Dermis microvascular lymphatic vessel endothelial cell (primary cell): ENCODE results near the gene ACAP1. TPM values are rescaled to one million over a fixed set of nuclear protein-coding genes. Genes with fewer than 3 reads are reported as not detected.
"Not testable (repeated sequence)": the region's sequence is repeated elsewhere in the genome, so short reads cannot be mapped to it uniquely, and the experiment has no call there.

Experiments used
- DNase-seq, 2 donors: peaks; one replicate each; pipeline versions ENCODE4 v3.0.0 to v3.0.0-alpha.2; 2010; ENCODE audit warnings: low read depth in 2 of 2
- total RNA-seq: library from RNA; depleted of rRNA; stranded (reverse); fragments of >200 nt; gene quantifications from 2 replicates; pipeline ENCODE4 v1.2.1, GENCODE V29; 2014

The ACAP1 gene
- total RNA-seq, 1 donor from 2014 or later = 0.26 TPM

- DNase-seq = no peak
These were observed 18.0 kb downstream of the ACAP1 start for GRCh38 chr17:7354262-7354843.

- DNase-seq = no peak
These were observed 18.7 kb downstream of the ACAP1 start, which contains the start of gene TMEM95 for GRCh38 chr17:7355053-7355452. Gene TMEM95, plus strand, starts transcription at chr17:7355156. Its CDS starts 49 bp downstream, at chr17:7355205.

- DNase-seq = no peak
These were observed 19.2 kb downstream of the ACAP1 start for GRCh38 chr17:7355573-7355972.

- peak; percentile 64 to 74 for DNase-seq
These were observed 19.8 kb downstream of the ACAP1 start for GRCh38 chr17:7356072-7356549.

- DNase-seq = no peak
These were observed 20.4 kb downstream of the ACAP1 start for GRCh38 chr17:7356756-7357155.

GRCh38 chr17:7357381-7357780 is 21.1 kb downstream of the ACAP1 start:
- no peak for DNase-seq

- DNase-seq = no peak
These were observed 25.6 kb downstream of the ACAP1 start for GRCh38 chr17:7361906-7362305.

- DNase-seq = no peak
These were observed 27.0 kb downstream of the ACAP1 start for GRCh38 chr17:7363311-7363710.

- not testable (repeated sequence) for DNase-seq
These were observed 29.6 kb downstream of the ACAP1 start for GRCh38 chr17:7365963-7366362.

GRCh38 chr17:7367083-7367482 is 30.8 kb downstream of the ACAP1 start:
- DNase-seq = no peak

- no peak for DNase-seq
These were observed 31.7 kb downstream of the ACAP1 start for GRCh38 chr17:7367918-7368598.

- DNase-seq = not testable (repeated sequence)
These were observed 32.3 kb downstream of the ACAP1 start for GRCh38 chr17:7368599-7368994.

GRCh38 chr17:7369825-7370224 is 33.5 kb downstream of the ACAP1 start:
- no peak for DNase-seq

- no peak for DNase-seq
These were observed 34.5 kb downstream of the ACAP1 start for GRCh38 chr17:7370853-7371252.

- DNase-seq = no peak
These were observed 38.0 kb downstream of the ACAP1 start for GRCh38 chr17:7374353-7374752.

GRCh38 chr17:7379134-7379533 is 42.8 kb downstream of the ACAP1 start:
- DNase-seq = no peak

GRCh38 chr17:7380321-7380720 is 44.0 kb downstream of the ACAP1 start:
- DNase-seq = no peak

- no peak for DNase-seq
These were observed 44.7 kb downstream of the ACAP1 start, which contains the start of gene TNK1 for GRCh38 chr17:7380855-7381683. Gene TNK1, plus strand, starts transcription at chr17:7381089. Its CDS starts 1,838 bp downstream, at chr17:7382927.

- no peak for DNase-seq
These were observed 46.6 kb downstream of the ACAP1 start for GRCh38 chr17:7382901-7383300.

GRCh38 chr17:7383371-7383741 is 47.0 kb downstream of the ACAP1 start:
- DNase-seq = no peak

- DNase-seq = peak in 1 of 2 donors; percentile 44
These were observed 47.6 kb downstream of the ACAP1 start for GRCh38 chr17:7383742-7384488.
